ENCODE data around the gene SPAG7. TPM values are rescaled to one million over a fixed set of nuclear protein-coding genes. Genes with fewer than 3 reads are reported as not detected.

SPAG7 gene
- total RNA-seq, 2 experiments from 2014 or later: 64.0 to 64.8 TPM

- ChIA-PET POLR2A (interaction anchor here (0.6 to 1.8 kb wide), 6 partner anchors 12 to 63 kb away, joined by 3 to 7 read pairs (median 5); partner anchors contain the start of gene SPAG7), CTCF (interaction anchor here (0.6 to 3.1 kb wide), 8 partner anchors 11 to 327 kb away, joined by 3 to 14 read pairs (median 4); partner anchors contain the start of genes INCA1, KIF1C, RNF167 and SLC25A11)
These were observed 18.8 kb upstream of the SPAG7 start for GRCh38 chr17:4986403-4986802.

- CTCF ChIA-PET: no interaction called here
- POLR2A ChIA-PET: no interaction called here
These were observed 14.7 kb upstream of the SPAG7 start for GRCh38 chr17:4982305-4982704.

GRCh38 chr17:4980644-4981216 lies 13.1 kb upstream of the SPAG7 start:
- ChIA-PET POLR2A (interaction anchor here (1.2 kb wide), 1 partner anchor 12 kb away, joined by 3 read pairs; no protein-coding TSS in a partner anchor), CTCF (interaction anchor here (0.8 to 2.4 kb wide), 12 partner anchors 9 to 82 kb away, joined by 3 to 8 read pairs (median 6); partner anchors contain the start of genes KIF1C, PFN1 and SPAG7)

GRCh38 chr17:4978726-4979125 lies 11.1 kb upstream of the SPAG7 start:
- ChIA-PET CTCF (interaction anchor here (0.7 kb wide), 1 partner anchor 12 kb away, joined by 3 read pairs; no protein-coding TSS in a partner anchor), POLR2A (interaction anchor here (1.0 kb wide), 1 partner anchor 30 kb away, joined by 3 read pairs; the partner anchor contains the start of gene PFN1)

- POLR2A ChIA-PET: interaction anchor here (0.7 kb wide), 1 partner anchor 48 kb away, joined by 3 read pairs; no protein-coding TSS in a partner anchor
- CTCF ChIA-PET: interaction anchor here (1.1 to 1.3 kb wide), 3 partner anchors 13 to 76 kb away, joined by 3 to 4 read pairs (median 3); partner anchors contain the start of genes CAMTA2 and CHRNE
These were observed 6.6 kb upstream of the SPAG7 start for GRCh38 chr17:4974115-4974670.

- ChIA-PET POLR2A (interaction anchor here (0.6 kb wide), 1 partner anchor 72 kb away, joined by 3 read pairs; no protein-coding TSS in a partner anchor), CTCF (interaction anchor here (1.1 to 1.3 kb wide), 3 partner anchors 14 to 75 kb away, joined by 3 to 4 read pairs (median 3); partner anchors contain the start of genes CAMTA2 and CHRNE)
These were observed 5.9 kb upstream of the SPAG7 start for GRCh38 chr17:4973256-4974114.

- CTCF ChIA-PET: interaction anchor here (0.5 to 1.3 kb wide), 3 partner anchors 15 to 77 kb away, joined by 3 to 4 read pairs (median 3); partner anchors contain the start of genes CAMTA2 and CHRNE
- POLR2A ChIA-PET: interaction anchor here (0.6 kb wide), 1 partner anchor 71 kb away, joined by 3 read pairs; no protein-coding TSS in a partner anchor
These were observed 5.1 kb upstream of the SPAG7 start for GRCh38 chr17:4972752-4973151.

GRCh38 chr17:4972322-4972721 lies 4.7 kb upstream of the SPAG7 start:
- ChIA-PET CTCF (interaction anchor here (0.5 to 1.6 kb wide), 2 partner anchors 8 to 77 kb away, joined by 3 to 5 read pairs; no protein-coding TSS in a partner anchor), POLR2A (interaction anchor here (7.4 kb wide), 1 partner anchor 23 kb away, joined by 214 read pairs; the partner anchor contains the start of genes ENO3 and PFN1)

GRCh38 chr17:4971826-4972225 lies 4.2 kb upstream of the SPAG7 start:
- POLR2A ChIA-PET: interaction anchor here (7.4 kb wide), 1 partner anchor 23 kb away, joined by 214 read pairs; the partner anchor contains the start of genes ENO3 and PFN1
- CTCF ChIA-PET: interaction anchor here (0.6 to 1.6 kb wide), 3 partner anchors 9 to 14 kb away, joined by 3 to 5 read pairs (median 3); no protein-coding TSS in a partner anchor

GRCh38 chr17:4970273-4970672 lies 2.7 kb upstream of the SPAG7 start:
- POLR2A ChIA-PET: interaction anchor here (1.2 to 7.4 kb wide), 2 partner anchors 17 to 21 kb away, joined by 6 to 214 read pairs; partner anchors contain the start of genes CAMTA2, ENO3 and PFN1

GRCh38 chr17:4969551-4970173 lies 2.0 kb upstream of the SPAG7 start:
- POLR2A ChIA-PET: interaction anchor here (0.6 to 7.4 kb wide), 6 partner anchors 17 to 828 kb away, joined by 3 to 214 read pairs (median 4); partner anchors contain the start of genes CAMTA2, ENO3, PFN1 and RNF167
- CTCF ChIA-PET: interaction anchor here (0.9 to 4.1 kb wide), 5 partner anchors 10 to 93 kb away, joined by 3 to 21 read pairs (median 4); partner anchors contain the start of gene PFN1

More at GRCh38 chr17:4970273-4970672, 2.7 kb upstream of the SPAG7 start:
- CTCF ChIA-PET: interaction anchor here (0.7 to 1.6 kb wide), 5 partner anchors 10 to 61 kb away, joined by 3 to 5 read pairs (median 3); partner anchors contain the start of gene PFN1

- POLR2A ChIA-PET: interaction anchor here (0.6 to 7.4 kb wide), 7 partner anchors 11 to 827 kb away, joined by 3 to 214 read pairs (median 4); partner anchors contain the start of genes CAMTA2, ENO3, PFN1 and RNF167
- CTCF ChIA-PET: interaction anchor here (0.9 to 4.1 kb wide), 5 partner anchors 21 to 93 kb away, joined by 3 to 21 read pairs (median 5); partner anchors contain the start of genes PFN1, RNF167 and SLC25A11
These were observed 1.5 kb upstream of the SPAG7 start for GRCh38 chr17:4969047-4969550.

- POLR2A ChIA-PET: interaction anchor here (0.6 to 7.4 kb wide), 7 partner anchors 11 to 62 kb away, joined by 3 to 214 read pairs (median 5); partner anchors contain the start of genes CAMTA2, ENO3, PFN1 and RNF167
These were observed 949 bp upstream of the SPAG7 start for GRCh38 chr17:4968486-4969046.

GRCh38 chr17:4966844-4967538 lies 626 bp downstream of the SPAG7 start:
- POLR2A ChIA-PET: interaction anchor here (0.5 to 7.4 kb wide), 10 partner anchors 9 to 405 kb away, joined by 3 to 214 read pairs (median 4); partner anchors contain the start of genes ARRB2, CAMTA2, ENO3 and PFN1

More at GRCh38 chr17:4968486-4969046, 949 bp upstream of the SPAG7 start:
- CTCF ChIA-PET: interaction anchor here (0.9 to 4.1 kb wide), 7 partner anchors 12 to 94 kb away, joined by 3 to 21 read pairs (median 5); partner anchors contain the start of genes CAMTA2, PFN1, RNF167 and SLC25A11

GRCh38 chr17:4965311-4965986 lies 2.2 kb downstream of the SPAG7 start:
- ChIA-PET CTCF (interaction anchor here (1.2 to 4.1 kb wide), 3 partner anchors 10 to 17 kb away, joined by 4 to 21 read pairs (median 6); partner anchors contain the start of gene PFN1), POLR2A (interaction anchor here (7.4 kb wide), 1 partner anchor 16 kb away, joined by 214 read pairs; the partner anchor contains the start of genes ENO3 and PFN1)

More at GRCh38 chr17:4966844-4967538, 626 bp downstream of the SPAG7 start:
- CTCF ChIA-PET: interaction anchor here (0.6 to 4.1 kb wide), 11 partner anchors 11 to 95 kb away, joined by 3 to 21 read pairs (median 4); partner anchors contain the start of genes C17orf107, ENO3, PFN1 and RNF167

Measured in activated CD8-positive, alpha-beta memory T cell treated with anti-CD3 and anti-CD28 coated beads for 36 hours (primary cell).